K562 (cell line): ENCODE measurements around the gene WFDC12. TPM values are rescaled to one million over a fixed set of nuclear protein-coding genes. Genes with fewer than 3 reads are reported as not detected.

Experiments
- ATAC-seq: fragments of 200-7000 bp; cut with Tn5 transposase; 3 replicates; pipeline ENCODE4 v1.9.1; 2020; ENCODE audit warnings: moderate library complexity
- BruUV-seq: library from RNA; stranded (reverse); fragments of 400-500 nt; replicated peaks from 2 replicates; lab custom pipeline; 2021; lab: Mats Ljungman, UMichigan
- CTCF ChIA-PET: fragments of 300-600 bp; formaldehyde crosslinking; extraction: SDS; loops from one replicate; lab custom pipeline; 2021; ENCODE audit warnings: low intra/inter-chr PET ratio; lab: Yijun Ruan, JAX
- POLR2A ChIA-PET: fragments of 300-600, 350-650 bp; sonication (Branson Sonifier 250); formaldehyde crosslinking; extraction: SDS; loops from one replicate; lab custom pipeline; 2021; ENCODE audit warnings: antibody characterized with exemption, inconsistent platforms; lab: Yijun Ruan, JAX
- DNase-seq, 4 experiments: peaks; one replicate each; pipeline versions ENCODE4 v3.0.0 to v3.0.0-alpha.2; 2011 to 2018; ENCODE audit warnings: low spot score in 3 of 4, mixed read lengths in 3 of 4; ENCODE audit errors: extremely low read depth in 1 of 4
- FAIRE-seq: peaks from 2 replicates; lab custom pipeline; 2011; peaks lifted over from hg19 to GRCh38; lab: Jason Lieb, UNC
- H2AFZ ChIP-seq: 2 replicates; pipeline ENCODE4 v1.6.0; 2011; ENCODE audit warnings: low read depth, low read length, control low read depth, inconsistent platforms
- H3K27ac ChIP-seq: fragments of 200-600 bp; 3 replicates; pipeline ENCODE4 v1.8.0; 2011; ENCODE audit warnings: low read depth, mild to moderate bottlenecking, control low read depth, inconsistent platforms, low read length, moderate library complexity, mixed read lengths; ENCODE audit errors: extremely low read depth
- H3K27me3 ChIP-seq, 2 experiments: fragments of 300-600 bp in 1 of 2; 2 replicates in 1 of 2; 3 replicates in 1 of 2; pipeline versions ENCODE4 v1.6.0 to v1.8.0; 2011; ENCODE audit warnings: inconsistent platforms in 2 of 2, low read length in 2 of 2, mild to moderate bottlenecking in 1 of 2, mixed read lengths in 1 of 2, moderate library complexity in 1 of 2; ENCODE audit not compliant: control insufficient read depth in 2 of 2, insufficient read depth in 2 of 2
- H3K36me3 ChIP-seq: fragments of 300-600 bp; 3 replicates; pipeline ENCODE4 v1.8.0; 2011; ENCODE audit warnings: mild to moderate bottlenecking, low read length, inconsistent platforms; ENCODE audit not compliant: control insufficient read depth, insufficient read depth
- H3K4me1 ChIP-seq, 2 experiments: fragments of 200-600 bp in 1 of 2; replicated peaks in 1 of 2; 2 replicates in 1 of 2; 3 replicates in 1 of 2; pipeline versions ENCODE4 v1.5.1 to v1.8.0; 2011; ENCODE audit warnings: inconsistent platforms in 2 of 2, low read length in 2 of 2, mild to moderate bottlenecking in 1 of 2, mixed read lengths in 1 of 2, moderate library complexity in 1 of 2; ENCODE audit not compliant: control insufficient read depth in 2 of 2, insufficient read depth in 2 of 2
- H3K4me2 ChIP-seq: 2 replicates; pipeline ENCODE4 v1.6.1; 2011; ENCODE audit warnings: low read length, control low read depth, inconsistent platforms, mixed read lengths; ENCODE audit not compliant: insufficient read depth
- H3K4me3 ChIP-seq: fragments of 200-600 bp; sonication (generic), shearing (Covaris generic); 2 replicates; pipeline ENCODE4 v1.5.1; 2016; ENCODE audit warnings: control low read depth, inconsistent platforms
- H3K79me2 ChIP-seq: fragments of 200-600 bp; 3 replicates; pipeline ENCODE4 v1.8.0; 2011; ENCODE audit warnings: low read length, inconsistent platforms; ENCODE audit not compliant: control insufficient read depth, insufficient read depth
- H3K9ac ChIP-seq, 2 experiments: 2 replicates each; pipeline versions ENCODE4 v1.6.0 to v1.6.1; 2011; ENCODE audit warnings: low read depth in 2 of 2, low read length in 2 of 2, control low read depth in 1 of 2, inconsistent platforms in 1 of 2, mild to moderate bottlenecking in 1 of 2, mixed read lengths in 1 of 2; ENCODE audit not compliant: insufficient read depth in 1 of 2
- H3K9me1 ChIP-seq: one replicate; pipeline ENCODE4 v1.6.0; 2011; ENCODE audit warnings: inconsistent platforms, mild to moderate bottlenecking, low read length, moderate library complexity; ENCODE audit not compliant: control insufficient read depth, insufficient read depth
- H3K9me3 ChIP-seq: replicated peaks from 2 replicates; pipeline ENCODE4 v1.5.1; 2011; ENCODE audit warnings: low read depth, low read length, inconsistent platforms; ENCODE audit not compliant: control insufficient read depth, insufficient read depth
- H4K20me1 ChIP-seq: replicated peaks from 2 replicates; pipeline ENCODE4 v1.6.1; 2011; ENCODE audit warnings: low read length, inconsistent platforms, mixed read lengths; ENCODE audit not compliant: control insufficient read depth, insufficient read depth
- CSDE1 ChIP-seq, 2 experiments: fragments of 450-650 bp; IDR thresholded peaks; 2 replicates each; pipeline ENCODE4 v1.6.1; 2016; ENCODE audit warnings: mild to moderate bottlenecking in 1 of 2
- ERF ChIP-seq: fragments of 450-650 bp; formaldehyde crosslinking; IDR thresholded peaks from 2 replicates; pipeline ENCODE4 v1.4.0; 2020; ENCODE audit warnings: mild to moderate bottlenecking, mixed read lengths
- GATAD2A ChIP-seq: fragments of 450-650 bp; IDR thresholded peaks from 2 replicates; pipeline ENCODE4 v1.6.1; 2017
- MCM2 ChIP-seq: fragments of 450-650 bp; IDR thresholded peaks from 2 replicates; pipeline ENCODE4 v1.6.1; 2017; ENCODE audit warnings: low read depth, mild to moderate bottlenecking
- MXD1 ChIP-seq: fragments of 250-450 bp; sonication (Bioruptor Pico); IDR thresholded peaks from 2 replicates; pipeline ENCODE4 v1.8.0; 2021; ENCODE audit warnings: borderline replicate concordance, mild to moderate bottlenecking, moderate library complexity; ENCODE audit not compliant: poor library complexity, severe bottlenecking
- POLR2A ChIP-seq: fragments of 450-650 bp; conservative IDR thresholded peaks from 2 replicates; pipeline ENCODE4 v1.6.1; 2016
- SETDB1 ChIP-seq: IDR thresholded peaks from one replicate; pipeline ENCODE4 v1.6.1; 2012; ENCODE audit warnings: low read length, control low read depth, inconsistent platforms
- SREBF1 ChIP-seq: fragments of 150-350 bp; IDR thresholded peaks from 2 replicates; pipeline ENCODE4 v1.6.1; 2014; ENCODE audit warnings: antibody characterized with exemption, low read depth, low read length, borderline replicate concordance
- SRSF3 ChIP-seq: fragments of 200-400 bp; formaldehyde crosslinking; IDR thresholded peaks from 2 replicates; pipeline ENCODE4 v1.6.1; 2016; ENCODE audit warnings: mild to moderate bottlenecking, low read length, moderate library complexity; ENCODE audit not compliant: insufficient read depth
- ZNF232 ChIP-seq: sonication (generic); formaldehyde crosslinking; IDR thresholded peaks from 2 replicates; pipeline ENCODE4 v1.8.0; 2022; ENCODE audit warnings: mild to moderate bottlenecking, missing genetic modification reagents
- WGBS: fragments of 100-300 bp; shearing (Covaris generic); methylation state at CpG from one replicate; pipeline ENCODE4 v1.1.6; 2016; ENCODE audit warnings: low coverage, mixed read lengths; ENCODE audit not compliant: insufficient coverage; ENCODE audit errors: missing lambda C conversion rate; 5-methylcytosine and 5-hydroxymethylcytosine counted together
- in situ Hi-C: fragments of 300-500 bp; cut with MboI; formaldehyde crosslinking; loops from 4 replicates; pipeline ENCODE4 v1.15.0; 2018; ENCODE audit warnings: inconsistent platforms, mixed read lengths
- intact Hi-C: fragments of 100-400 bp; cut with micrococcal nuclease; formaldehyde crosslinking; loops from 2 replicates; pipeline ENCODE4 v1.14.2; 2022
- polyA plus RNA-seq, 8 experiments: library from polyadenylated mRNA; depleted of rRNA in 4 of 8; stranded (reverse) in 5 of 8; unstranded in 3 of 8; fragments of >200 nt; fragmentation: Nextera tagmentation in 2 of 8; fragmentation: Illumina TruSeq in 1 of 8; extraction: Ambion mirVana in 2 of 8; extraction: Trizol in 1 of 8; gene quantifications; 2 replicates each; pipeline versions ENCODE4 v1.2.1 to v1.2.3, GENCODE V29; 2011 to 2014; ENCODE audit warnings: inconsistent platforms in 1 of 8, missing spikeins in 1 of 8
- total RNA-seq, 7 experiments: library from RNA; depleted of rRNA in 6 of 7; stranded (reverse); fragments of >200 nt in 6 of 7; fragmentation: Illumina TruSeq in 2 of 7; extraction: Trizol in 2 of 7; gene quantifications; 2 replicates each; pipeline versions ENCODE4 v1.2.1 to v1.2.3, GENCODE V29; 2011 to 2021; ENCODE audit warnings: low replicate concordance in 1 of 7
- TF ChIP-seq, protein P1 (sequence below), 2 experiments: fragments of 450-650 bp; IDR thresholded peaks; 2 replicates each; pipeline ENCODE4 v1.6.1; 2018; ENCODE audit warnings: mild to moderate bottlenecking in 2 of 2, low read depth in 1 of 2; ENCODE audit not compliant: partially characterized antibody in 2 of 2

The WFDC12 gene
- total and polyA plus RNA-seq, 9 of the 15 experiments (the other 6 are each of a cell fraction or from before 2014, with no cell fraction given), result not detected

DNA sequence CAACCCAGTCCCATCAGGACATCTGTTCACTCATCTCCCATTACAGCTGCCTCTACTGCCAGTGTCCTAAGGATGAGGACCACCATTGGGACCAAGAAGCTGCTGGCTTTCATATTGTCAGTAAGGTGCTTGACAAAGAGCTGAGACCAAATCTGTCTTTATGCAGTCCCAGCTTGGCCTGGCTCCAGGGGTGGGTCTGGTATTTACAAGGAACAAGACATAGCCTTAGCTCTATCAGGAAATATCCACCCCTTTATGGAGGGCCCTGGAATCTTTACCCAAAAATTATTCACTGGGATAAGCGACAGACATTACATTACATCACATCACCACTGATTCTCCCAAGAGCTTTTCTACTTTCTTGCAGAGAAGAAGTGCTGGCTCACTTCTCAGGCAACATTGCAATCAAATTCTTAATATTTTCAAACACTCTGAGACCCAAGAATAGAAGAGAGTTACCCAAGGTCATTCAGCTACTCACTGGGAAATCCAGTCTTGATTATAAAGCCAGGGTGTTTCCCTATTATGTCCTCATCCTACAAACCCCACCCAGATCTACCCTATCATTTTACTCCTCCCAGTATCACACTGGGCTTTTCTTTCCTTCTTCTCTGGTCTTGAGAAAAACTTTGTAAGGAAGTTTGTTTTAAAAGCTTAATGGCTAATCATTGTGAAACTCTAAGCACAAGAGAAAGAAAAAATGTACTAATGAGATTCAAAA is 39.0 kb upstream of the WFDC12 start (continued):
- TF ChIP-seq, protein P1, sequence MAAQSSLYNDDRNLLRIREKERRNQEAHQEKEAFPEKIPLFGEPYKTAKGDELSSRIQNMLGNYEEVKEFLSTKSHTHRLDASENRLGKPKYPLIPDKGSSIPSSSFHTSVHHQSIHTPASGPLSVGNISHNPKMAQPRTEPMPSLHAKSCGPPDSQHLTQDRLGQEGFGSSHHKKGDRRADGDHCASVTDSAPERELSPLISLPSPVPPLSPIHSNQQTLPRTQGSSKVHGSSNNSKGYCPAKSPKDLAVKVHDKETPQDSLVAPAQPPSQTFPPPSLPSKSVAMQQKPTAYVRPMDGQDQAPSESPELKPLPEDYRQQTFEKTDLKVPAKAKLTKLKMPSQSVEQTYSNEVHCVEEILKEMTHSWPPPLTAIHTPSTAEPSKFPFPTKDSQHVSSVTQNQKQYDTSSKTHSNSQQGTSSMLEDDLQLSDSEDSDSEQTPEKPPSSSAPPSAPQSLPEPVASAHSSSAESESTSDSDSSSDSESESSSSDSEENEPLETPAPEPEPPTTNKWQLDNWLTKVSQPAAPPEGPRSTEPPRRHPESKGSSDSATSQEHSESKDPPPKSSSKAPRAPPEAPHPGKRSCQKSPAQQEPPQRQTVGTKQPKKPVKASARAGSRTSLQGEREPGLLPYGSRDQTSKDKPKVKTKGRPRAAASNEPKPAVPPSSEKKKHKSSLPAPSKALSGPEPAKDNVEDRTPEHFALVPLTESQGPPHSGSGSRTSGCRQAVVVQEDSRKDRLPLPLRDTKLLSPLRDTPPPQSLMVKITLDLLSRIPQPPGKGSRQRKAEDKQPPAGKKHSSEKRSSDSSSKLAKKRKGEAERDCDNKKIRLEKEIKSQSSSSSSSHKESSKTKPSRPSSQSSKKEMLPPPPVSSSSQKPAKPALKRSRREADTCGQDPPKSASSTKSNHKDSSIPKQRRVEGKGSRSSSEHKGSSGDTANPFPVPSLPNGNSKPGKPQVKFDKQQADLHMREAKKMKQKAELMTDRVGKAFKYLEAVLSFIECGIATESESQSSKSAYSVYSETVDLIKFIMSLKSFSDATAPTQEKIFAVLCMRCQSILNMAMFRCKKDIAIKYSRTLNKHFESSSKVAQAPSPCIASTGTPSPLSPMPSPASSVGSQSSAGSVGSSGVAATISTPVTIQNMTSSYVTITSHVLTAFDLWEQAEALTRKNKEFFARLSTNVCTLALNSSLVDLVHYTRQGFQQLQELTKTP (IDR thresholded peaks at IDR 0.05; ENCODE audit: low read depth in 1 of 2, partially characterized antibody in 2 of 2), result no peak

DNA sequence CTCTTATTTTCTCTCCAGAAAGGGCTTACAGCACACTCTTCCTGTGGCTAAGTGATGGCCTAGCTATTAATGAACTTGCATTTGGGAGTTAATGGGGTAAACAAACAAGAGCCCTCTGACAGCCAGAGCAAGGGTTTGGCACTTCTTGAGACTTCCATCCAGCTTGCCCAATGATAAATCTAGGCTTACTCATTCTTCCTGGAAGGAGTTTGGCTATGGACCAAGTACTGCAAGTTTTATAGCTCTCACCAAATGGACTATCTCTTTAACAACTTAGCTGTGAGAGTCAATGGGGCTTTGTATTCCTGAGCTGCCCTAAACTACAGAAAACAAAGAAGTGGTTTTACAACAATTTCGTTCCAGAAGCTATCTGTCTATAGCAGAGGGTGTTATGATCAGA is 33.7 kb upstream of the WFDC12 start:
- ATAC-seq (no peak), DNase-seq (no peak), FAIRE-seq (no peak)
- POLR2A ChIA-PET, result interaction anchor here (0.5 to 1.4 kb wide), 2 partner anchors 20 to 1291 kb away, joined by 3 read pairs; no protein-coding TSS in a partner anchor
- H3K79me2 ChIP-seq, result no peaks in the 10 kb centered on the region
- H2AFZ ChIP-seq, result no peak overlapping the region
- no peaks in the 10 kb centered on the region for H3K9me3 ChIP-seq
- BruUV-seq, result no TSS peak
- H3K4me1 ChIP-seq, result no peaks in the 10 kb centered on the region
- TF ChIP-seq CSDE1 (IDR thresholded peaks at IDR 0.05), result no peak
- no peak for TF ChIP-seq GATAD2A
- no peak for TF ChIP-seq SETDB1
- no peak for TF ChIP-seq POLR2A
- TF ChIP-seq ERF (CRISPR knock-in tag), result no peak
- no peak for TF ChIP-seq MXD1 (CRISPR knock-in tag)
- TF ChIP-seq SRSF3, result no peak
- no peak for TF ChIP-seq SREBF1
- TF ChIP-seq ZNF232, result no peak
- TF ChIP-seq MCM2, result no peak
- WGBS, result 0% methylated on average over 1 of the region's 1 CpG
- H3K9ac ChIP-seq, result no peak overlapping the region
- H3K27ac ChIP-seq, result no peak overlapping the region
- CTCF ChIA-PET, result no interaction called here
- intact Hi-C loops (no loop called here), in situ Hi-C loops (no loop called here)
- H3K9me1 ChIP-seq, result no peaks in the 10 kb centered on the region
- H3K4me2 ChIP-seq, result no peak overlapping the region
- H3K4me3 ChIP-seq, result no peak overlapping the region
- H3K36me3 ChIP-seq, result no peaks in the 10 kb centered on the region
- H3K27me3 ChIP-seq, result no peaks in the 10 kb centered on the region
- H4K20me1 ChIP-seq, result no peaks in the 10 kb centered on the region
